ENCODE results near the gene RPS6KC1.

DNA sequence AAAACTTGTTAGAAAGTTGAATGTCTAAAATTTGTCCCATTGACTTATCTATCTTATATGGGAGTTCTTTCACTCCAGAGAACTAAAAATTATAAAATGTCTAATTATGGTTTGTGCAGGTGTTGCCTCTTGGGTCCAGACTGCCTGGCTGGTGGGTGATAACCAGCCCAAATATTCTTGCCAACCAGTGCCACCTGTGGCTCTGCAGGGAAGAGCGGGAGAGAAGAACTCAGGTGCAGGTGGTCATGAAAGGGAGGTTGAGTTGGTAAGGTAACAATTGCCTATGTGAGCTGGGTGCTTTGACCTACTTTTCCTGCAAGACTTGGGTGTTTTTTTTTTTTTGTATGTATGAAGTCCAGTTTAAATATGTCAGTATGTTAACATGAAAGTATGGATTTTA, 10.2 kb downstream of the RPS6KC1 start:
- TF ChIP-seq, protein P1, sequence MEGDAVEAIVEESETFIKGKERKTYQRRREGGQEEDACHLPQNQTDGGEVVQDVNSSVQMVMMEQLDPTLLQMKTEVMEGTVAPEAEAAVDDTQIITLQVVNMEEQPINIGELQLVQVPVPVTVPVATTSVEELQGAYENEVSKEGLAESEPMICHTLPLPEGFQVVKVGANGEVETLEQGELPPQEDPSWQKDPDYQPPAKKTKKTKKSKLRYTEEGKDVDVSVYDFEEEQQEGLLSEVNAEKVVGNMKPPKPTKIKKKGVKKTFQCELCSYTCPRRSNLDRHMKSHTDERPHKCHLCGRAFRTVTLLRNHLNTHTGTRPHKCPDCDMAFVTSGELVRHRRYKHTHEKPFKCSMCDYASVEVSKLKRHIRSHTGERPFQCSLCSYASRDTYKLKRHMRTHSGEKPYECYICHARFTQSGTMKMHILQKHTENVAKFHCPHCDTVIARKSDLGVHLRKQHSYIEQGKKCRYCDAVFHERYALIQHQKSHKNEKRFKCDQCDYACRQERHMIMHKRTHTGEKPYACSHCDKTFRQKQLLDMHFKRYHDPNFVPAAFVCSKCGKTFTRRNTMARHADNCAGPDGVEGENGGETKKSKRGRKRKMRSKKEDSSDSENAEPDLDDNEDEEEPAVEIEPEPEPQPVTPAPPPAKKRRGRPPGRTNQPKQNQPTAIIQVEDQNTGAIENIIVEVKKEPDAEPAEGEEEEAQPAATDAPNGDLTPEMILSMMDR (IDR thresholded peaks at IDR 0.05; ENCODE audit: low read length): peak; percentile 24; the same call in 1 of the 2 replicates
- TF ChIP-seq EZH2 (IDR thresholded peaks at IDR 0.05; ENCODE audit: borderline replicate concordance, low read length): no peak

Measured in OCI-LY1 (cell line).